ENCODE results near the gene PFN4. TPM values are rescaled to one million over a fixed set of nuclear protein-coding genes. Genes with fewer than 3 reads are reported as not detected.

The PFN4 gene
- total RNA-seq, 2 donors from 2014 or later, result 0.73 TPM; not detected in 1

DNA sequence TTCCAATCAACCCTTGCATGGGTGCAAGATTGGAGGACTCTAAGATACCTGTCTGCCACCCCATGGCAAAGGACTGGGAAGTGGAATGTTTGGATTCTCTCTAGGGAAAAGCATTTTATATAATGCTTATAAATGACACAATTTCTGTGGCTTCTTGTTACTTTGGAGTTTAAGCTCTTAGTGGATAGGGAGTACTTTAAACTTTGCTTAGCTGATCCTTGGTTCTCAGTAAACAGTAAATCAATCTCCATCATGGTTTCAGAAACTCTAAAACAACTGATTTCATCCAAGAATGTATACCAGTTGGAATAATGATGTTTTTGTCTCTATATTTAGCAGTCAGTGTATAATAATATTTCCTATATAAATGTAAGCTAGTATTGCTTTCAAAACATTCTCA lies 37.6 kb upstream of the PFN4 start:
- no peaks in the 10 kb centered on the region for H3K36me3 ChIP-seq (ENCODE audit: control insufficient read depth, insufficient read depth, low read length)
- H3K9me3 ChIP-seq (ENCODE audit: control insufficient read depth, low read length), result peaks cover 23% of the 10 kb centered on the region
- H3K27me3 Mint-ChIP-seq (ENCODE audit: insufficient read depth), result no peaks in the 10 kb centered on the region
- H3K4me1 ChIP-seq (ENCODE audit: control insufficient read depth, insufficient read depth, low read length), result no peaks in the 10 kb centered on the region
- H3K4me3 Mint-ChIP-seq, result no peak overlapping the region
- no peaks in the 10 kb centered on the region for H3K27me3 ChIP-seq (ENCODE audit: control insufficient read depth, insufficient read depth, low read length, poor library complexity, severe bottlenecking)
- no peak overlapping the region for H3K27ac ChIP-seq (ENCODE audit: low read depth, low read length)
- no peak overlapping the region for H3K27ac Mint-ChIP-seq
- no peak overlapping the region for H3K9ac ChIP-seq (ENCODE audit: extremely low read depth, low read length, poor library complexity, severe bottlenecking)
- H3K4me3 ChIP-seq (ENCODE audit: low read length), result no peak overlapping the region
- peaks cover 17% of the 10 kb centered on the region for H3K36me3 Mint-ChIP-seq (ENCODE audit: low read depth)
- TF ChIP-seq, protein P1, sequence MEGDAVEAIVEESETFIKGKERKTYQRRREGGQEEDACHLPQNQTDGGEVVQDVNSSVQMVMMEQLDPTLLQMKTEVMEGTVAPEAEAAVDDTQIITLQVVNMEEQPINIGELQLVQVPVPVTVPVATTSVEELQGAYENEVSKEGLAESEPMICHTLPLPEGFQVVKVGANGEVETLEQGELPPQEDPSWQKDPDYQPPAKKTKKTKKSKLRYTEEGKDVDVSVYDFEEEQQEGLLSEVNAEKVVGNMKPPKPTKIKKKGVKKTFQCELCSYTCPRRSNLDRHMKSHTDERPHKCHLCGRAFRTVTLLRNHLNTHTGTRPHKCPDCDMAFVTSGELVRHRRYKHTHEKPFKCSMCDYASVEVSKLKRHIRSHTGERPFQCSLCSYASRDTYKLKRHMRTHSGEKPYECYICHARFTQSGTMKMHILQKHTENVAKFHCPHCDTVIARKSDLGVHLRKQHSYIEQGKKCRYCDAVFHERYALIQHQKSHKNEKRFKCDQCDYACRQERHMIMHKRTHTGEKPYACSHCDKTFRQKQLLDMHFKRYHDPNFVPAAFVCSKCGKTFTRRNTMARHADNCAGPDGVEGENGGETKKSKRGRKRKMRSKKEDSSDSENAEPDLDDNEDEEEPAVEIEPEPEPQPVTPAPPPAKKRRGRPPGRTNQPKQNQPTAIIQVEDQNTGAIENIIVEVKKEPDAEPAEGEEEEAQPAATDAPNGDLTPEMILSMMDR (conservative IDR thresholded peaks at IDR 0.05), result no peak
- DNase-seq, result no peak
- peaks cover 19% of the 10 kb centered on the region for H3K9me3 Mint-ChIP-seq
- H3K4me1 Mint-ChIP-seq, result no peaks in the 10 kb centered on the region

DNA sequence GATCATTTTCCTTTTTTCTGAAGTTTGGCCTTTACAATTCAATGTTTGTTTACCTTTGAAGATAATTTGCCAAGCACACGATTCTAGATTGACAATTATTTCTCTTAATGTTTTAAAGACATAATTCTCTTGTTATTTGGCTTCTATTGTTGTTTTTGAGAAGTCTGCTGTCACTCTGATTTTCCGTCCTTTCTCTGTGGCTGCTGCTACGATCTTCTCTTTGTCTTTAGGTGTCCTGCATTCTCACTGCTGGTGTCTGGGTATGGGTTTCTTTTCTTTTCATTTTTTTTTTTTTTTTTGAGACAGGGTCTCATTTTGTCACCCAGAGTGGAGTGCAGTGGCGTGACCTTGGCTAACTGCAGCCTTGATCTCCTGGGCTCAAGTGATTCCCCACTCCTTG lies 36.6 kb upstream of the PFN4 start:
- Histone ChIP-seq H3K4me1 (ENCODE audit: control insufficient read depth, insufficient read depth, low read length) (no peaks in the 10 kb centered on the region), H3K4me3 (ENCODE audit: low read length) (no peak overlapping the region), H3K9me3 (ENCODE audit: control insufficient read depth, low read length) (peaks cover 23% of the 10 kb centered on the region), H3K27me3 (ENCODE audit: control insufficient read depth, insufficient read depth, low read length, poor library complexity, severe bottlenecking) (no peaks in the 10 kb centered on the region), H3K36me3 (ENCODE audit: control insufficient read depth, insufficient read depth, low read length) (no peaks in the 10 kb centered on the region), H3K9ac (ENCODE audit: extremely low read depth, low read length, poor library complexity, severe bottlenecking) (no peak overlapping the region), H3K27ac (ENCODE audit: low read depth, low read length) (no peak overlapping the region)
- TF ChIP-seq, protein P1 (conservative IDR thresholded peaks at IDR 0.05), result no peak
- Mint-ChIP-seq H3K36me3 (ENCODE audit: low read depth) (peaks cover 17% of the 10 kb centered on the region), H3K9me3 (peaks cover 19% of the 10 kb centered on the region), H3K27me3 (ENCODE audit: insufficient read depth) (no peaks in the 10 kb centered on the region), H3K4me3 (no peak overlapping the region), H3K27ac (no peak overlapping the region), H3K4me1 (no peaks in the 10 kb centered on the region)
- DNase-seq, result no peak
- WGBS, 2 experiments (ENCODE audit: insufficient coverage in 1 of 2, insufficient read length in 1 of 2), result 90 to 93% methylated on average over 2 to 4 of the region's 4 CpGs

DNA sequence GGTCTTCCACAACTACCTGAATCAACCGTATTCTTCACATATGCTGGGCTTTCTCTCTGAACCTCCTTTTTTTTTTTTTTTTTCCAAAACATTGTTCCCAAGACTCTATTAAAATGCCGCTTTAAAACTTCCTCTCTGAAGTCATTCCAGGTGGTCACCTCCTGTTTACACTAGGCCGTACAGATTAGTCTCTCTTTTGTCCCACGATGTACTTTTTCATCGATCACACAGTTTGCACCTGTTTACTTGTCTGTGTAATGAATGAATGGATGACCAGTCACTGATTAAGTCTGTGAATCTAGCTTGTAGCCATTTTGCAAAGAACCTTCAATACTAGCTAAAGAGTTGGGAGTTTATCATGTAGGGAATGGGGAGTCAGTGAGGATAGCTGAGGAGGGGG lies 35.0 kb upstream of the PFN4 start:
- TF ChIP-seq, protein P1 (conservative IDR thresholded peaks at IDR 0.05), result no peak
- Histone ChIP-seq H3K4me3 (ENCODE audit: low read length) (no peak overlapping the region), H3K36me3 (ENCODE audit: control insufficient read depth, insufficient read depth, low read length) (no peaks in the 10 kb centered on the region), H3K27me3 (ENCODE audit: control insufficient read depth, insufficient read depth, low read length, poor library complexity, severe bottlenecking) (no peaks in the 10 kb centered on the region), H3K9me3 (ENCODE audit: control insufficient read depth, low read length) (peaks cover 23% of the 10 kb centered on the region), H3K27ac (ENCODE audit: low read depth, low read length) (no peak overlapping the region), H3K4me1 (ENCODE audit: control insufficient read depth, insufficient read depth, low read length) (no peaks in the 10 kb centered on the region), H3K9ac (ENCODE audit: extremely low read depth, low read length, poor library complexity, severe bottlenecking) (no peak overlapping the region)
- Mint-ChIP-seq H3K4me1 (no peaks in the 10 kb centered on the region), H3K9me3 (peaks cover 19% of the 10 kb centered on the region), H3K27me3 (ENCODE audit: insufficient read depth) (no peaks in the 10 kb centered on the region), H3K36me3 (ENCODE audit: low read depth) (peaks cover 17% of the 10 kb centered on the region), H3K4me3 (no peak overlapping the region), H3K27ac (no peak overlapping the region)
- 89 to 97% methylated on average over 3 to 5 of the region's 5 CpGs for WGBS, 2 experiments (ENCODE audit: insufficient coverage in 1 of 2, insufficient read length in 1 of 2)
- no peak for DNase-seq

All from endodermal cell (in vitro differentiated cells).